Keratinocyte (primary cell): ENCODE results near the gene NALF2.

Experiments used
- CTCF ChIP-seq, 3 experiments: IDR thresholded peaks in 1 of 3; conservative IDR thresholded peaks in 1 of 3; optimal IDR thresholded peaks in 1 of 3; 2 replicates in 2 of 3; 3 replicates in 1 of 3; pipeline versions ENCODE3 to v1.5.1; 2011; ENCODE audit warnings: low read length in 3 of 3, mild to moderate bottlenecking in 3 of 3, moderate library complexity in 2 of 3, control low read depth in 1 of 3, inconsistent platforms in 1 of 3; ENCODE audit not compliant: insufficient read depth in 2 of 3; ENCODE audit errors: extremely low read depth in 1 of 3
- EZH2 ChIP-seq: IDR thresholded peaks from one replicate; pipeline ENCODE4 v1.6.1; 2012; ENCODE audit warnings: inconsistent platforms, mild to moderate bottlenecking, low read length, moderate library complexity

- no peak for TF ChIP-seq CTCF (optimal IDR thresholded peaks at IDR 0.05 in 1 of 3, IDR thresholded peaks at IDR 0.05 in 1 of 3, conservative IDR thresholded peaks at IDR 0.05 in 1 of 3; ENCODE audit: extremely low read depth in 1 of 3, insufficient read depth in 2 of 3, low read length in 3 of 3)
- no peak for TF ChIP-seq EZH2
Measured at GRCh38 chrX:69546978-69547377, 42.9 kb downstream of the NALF2 start.
